Peyer's patch (tissue), 4 donors: ENCODE results near the gene DHX30. TPM values are rescaled to one million over a fixed set of nuclear protein-coding genes. Genes with fewer than 3 reads are reported as not detected.

Experiments used
- DNase-seq, 3 donors: peaks; one replicate each; pipeline ENCODE4 v3.0.0-alpha.2; 2017 to 2019
- H3K27ac ChIP-seq, 4 donors: fragments of 200-600 bp; sonication (generic); one replicate each; pipeline ENCODE4 v1.5.1; 2016 to 2019
- H3K27me3 ChIP-seq, 2 donors: fragments of 200-600 bp; sonication (generic); one replicate each; pipeline ENCODE4 v1.5.1; 2019
- H3K36me3 ChIP-seq, 3 donors: fragments of 200-600 bp; sonication (generic); one replicate each; pipeline ENCODE4 v1.5.1; 2016 to 2019
- H3K4me1 ChIP-seq, 4 donors: fragments of 200-600 bp; sonication (generic); one replicate each; pipeline ENCODE4 v1.5.1; 2016 to 2019
- H3K4me3 ChIP-seq, 4 donors: fragments of 200-600 bp; sonication (generic); 1 replicate in 3 of 4; 2 replicates in 1 of 4; pipeline ENCODE4 v1.5.1; 2016 to 2019; ENCODE audit warnings: mild to moderate bottlenecking in 1 of 4
- H3K9me3 ChIP-seq, 4 donors: fragments of 200-600 bp; sonication (generic); one replicate each; pipeline ENCODE4 v1.5.1; 2016 to 2019; ENCODE audit warnings: mild to moderate bottlenecking in 1 of 4
- CTCF ChIP-seq, 6 experiments: fragments of 450-650 bp in 4 of 6; fragments of 200-600 bp in 2 of 6; sonication (generic) in 1 of 6; IDR thresholded peaks; one replicate each; pipeline ENCODE4 v1.5.1; 2017 to 2019; ENCODE audit warnings: antibody characterized with exemption in 6 of 6, mild to moderate bottlenecking in 3 of 6, moderate library complexity in 1 of 6
- POLR2A ChIP-seq, 2 donors: fragments of 450-650 bp; IDR thresholded peaks; one replicate each; pipeline ENCODE4 v1.5.1; 2017; ENCODE audit warnings: antibody characterized with exemption in 2 of 2, mild to moderate bottlenecking in 2 of 2, moderate library complexity in 2 of 2
- total RNA-seq, 4 donors: library from RNA; depleted of rRNA; stranded (reverse); fragments of >200 nt; gene quantifications; one replicate each; pipeline ENCODE4 v1.1.0, GENCODE V29; 2016

Gene DHX30
- total RNA-seq, 4 donors from 2014 or later: 42.0 to 72.9 (median 58.5) TPM

- H3K4me3 ChIP-seq: no peak overlapping the region
- peaks cover 0 to 22% (median 0%) of the 10 kb centered on the region in 4 donors for H3K4me1 ChIP-seq
- H3K36me3 ChIP-seq: no peaks in the 10 kb centered on the region
- H3K27me3 ChIP-seq: no peaks in the 10 kb centered on the region
- TF ChIP-seq POLR2A (IDR thresholded peaks at IDR 0.05): no peak
- TF ChIP-seq CTCF (IDR thresholded peaks at IDR 0.05): peak in 2 of 6 experiments; percentile 19 to 29
- no peak overlapping the region for H3K27ac ChIP-seq
- no peak for DNase-seq
- H3K9me3 ChIP-seq: no peaks in the 10 kb centered on the region
Measured at GRCh38 chr3:47799733-47800132, 3.2 kb upstream of the DHX30 start.

GRCh38 chr3:47803480-47804025 is 615 bp downstream of the DHX30 start:
- H3K27ac ChIP-seq: peak overlapping the region; percentile 83 to 99 (median 98)
- H3K4me1 ChIP-seq: peaks cover 0 to 22% (median 0%) of the 10 kb centered on the region in 4 donors
- H3K4me3 ChIP-seq: peak overlapping the region; percentile 73 to 98 (median 90)
- TF ChIP-seq CTCF (IDR thresholded peaks at IDR 0.05) (no peak), POLR2A (IDR thresholded peaks at IDR 0.05) (no peak)
- H3K36me3 ChIP-seq: peaks cover 0 to 29% (median 0%) of the 10 kb centered on the region in 3 donors
- no peaks in the 10 kb centered on the region for H3K9me3 ChIP-seq
- no peaks in the 10 kb centered on the region for H3K27me3 ChIP-seq
- no peak for DNase-seq

GRCh38 chr3:47804577-47804976 is 1.6 kb downstream of the DHX30 start:
- Histone ChIP-seq H3K4me1 (peaks cover 0 to 22% (median 0%) of the 10 kb centered on the region in 4 donors), H3K36me3 (peaks cover 0 to 37% (median 0%) of the 10 kb centered on the region in 3 donors), H3K4me3 (no peak overlapping the region), H3K9me3 (no peaks in the 10 kb centered on the region), H3K27me3 (no peaks in the 10 kb centered on the region), H3K27ac (no peak overlapping the region)
- TF ChIP-seq CTCF (IDR thresholded peaks at IDR 0.05): no peak
- TF ChIP-seq POLR2A (IDR thresholded peaks at IDR 0.05): no peak
- DNase-seq: no peak

GRCh38 chr3:47813551-47814177 is 10.7 kb downstream of the DHX30 start:
- Histone ChIP-seq H3K9me3 (no peaks in the 10 kb centered on the region), H3K27ac (no peak overlapping the region), H3K27me3 (no peaks in the 10 kb centered on the region), H3K36me3 (peaks cover 0 to 58% (median 0%) of the 10 kb centered on the region in 3 donors), H3K4me3 (no peak overlapping the region), H3K4me1 (no peaks in the 10 kb centered on the region)
- no peak for DNase-seq
- TF ChIP-seq CTCF (IDR thresholded peaks at IDR 0.05) (no peak), POLR2A (IDR thresholded peaks at IDR 0.05) (no peak)

GRCh38 chr3:47817609-47818008 is 14.7 kb downstream of the DHX30 start:
- Histone ChIP-seq H3K27ac (no peak overlapping the region), H3K4me3 (no peak overlapping the region), H3K27me3 (no peaks in the 10 kb centered on the region), H3K36me3 (peaks cover 0 to 43% (median 0%) of the 10 kb centered on the region in 3 donors), H3K9me3 (no peaks in the 10 kb centered on the region), H3K4me1 (no peaks in the 10 kb centered on the region)
- DNase-seq: no peak
- TF ChIP-seq CTCF (IDR thresholded peaks at IDR 0.05) (no peak), POLR2A (IDR thresholded peaks at IDR 0.05) (no peak)
